H1 (cell line): ENCODE data around the gene ARHGAP24. TPM values are rescaled to one million over a fixed set of nuclear protein-coding genes. Genes with fewer than 3 reads are reported as not detected.

ENCODE experiments used
- CTCF ChIA-PET: fragments of 300-600 bp; sonication (Branson Sonifier 250); formaldehyde crosslinking; loops from one replicate; lab custom pipeline; 2021; ENCODE audit not compliant: partially characterized antibody; lab: Charles Lee
- POLR2A ChIA-PET: fragments of 300-600 bp; sonication (Branson Sonifier 250); formaldehyde crosslinking; loops from one replicate; lab custom pipeline; 2021; ENCODE audit warnings: inconsistent platforms; ENCODE audit not compliant: partially characterized antibody; lab: Charles Lee
- DNase-seq, 2 experiments: peaks; one replicate each; pipeline versions ENCODE4 v3.0.0 to v3.0.0-alpha.2; 2010 to 2022; ENCODE audit warnings: low spot score in 2 of 2, low read depth in 1 of 2, mixed read lengths in 1 of 2
- FAIRE-seq: peaks from 2 replicates; lab custom pipeline; 2011; peaks lifted over from hg19 to GRCh38; lab: Jason Lieb, UNC
- H2AFZ ChIP-seq: 2 replicates; pipeline ENCODE4 v1.8.1; 2012; ENCODE audit warnings: low read length, inconsistent platforms
- H2AK5ac ChIP-seq: 2 replicates; pipeline ENCODE4 v1.6.1; 2013; ENCODE audit warnings: low read depth, low read length
- H2BK120ac ChIP-seq: replicated peaks from 2 replicates; pipeline ENCODE3; 2013; ENCODE audit warnings: low read depth, low read length, inconsistent platforms
- H2BK12ac ChIP-seq: 2 replicates; pipeline ENCODE4 v1.6.1; 2013; ENCODE audit warnings: low read depth, low read length
- H2BK15ac ChIP-seq: 2 replicates; pipeline ENCODE4 v1.6.1; 2013; ENCODE audit warnings: low read length
- H2BK20ac ChIP-seq: 2 replicates; pipeline ENCODE4 v1.6.1; 2013; ENCODE audit warnings: low read length
- H2BK5ac ChIP-seq: 2 replicates; pipeline ENCODE4 v1.6.1; 2013; ENCODE audit warnings: low read depth, low read length
- H3K14ac ChIP-seq: 2 replicates; pipeline ENCODE4 v1.6.1; 2013; ENCODE audit warnings: inconsistent platforms; ENCODE audit not compliant: insufficient read length
- H3K18ac ChIP-seq: 2 replicates; pipeline ENCODE4 v1.6.1; 2013; ENCODE audit warnings: low read length; ENCODE audit errors: extremely low read depth
- H3K23ac ChIP-seq: 2 replicates; pipeline ENCODE4 v1.6.1; 2013; ENCODE audit warnings: inconsistent platforms; ENCODE audit not compliant: insufficient read length
- H3K23me2 ChIP-seq: 2 replicates; pipeline ENCODE4 v1.6.1; 2013; ENCODE audit warnings: low read depth, low read length
- H3K27ac ChIP-seq: 2 replicates; pipeline ENCODE4 v1.6.1; 2011; ENCODE audit warnings: low read depth, low read length, inconsistent platforms
- H3K27me3 ChIP-seq, 4 experiments: replicated peaks in 1 of 4; 1 replicate in 1 of 4; 2 replicates in 3 of 4; pipeline versions ENCODE4 v1.6.1 to v1.8.1; 2011 to 2013; ENCODE audit warnings: low read length in 3 of 4, mild to moderate bottlenecking in 3 of 4, inconsistent platforms in 2 of 4, mixed read lengths in 2 of 4, moderate library complexity in 1 of 4; ENCODE audit not compliant: control insufficient read depth in 3 of 4, insufficient read depth in 3 of 4; ENCODE audit errors: extremely low read depth in 1 of 4
- H3K36me3 ChIP-seq, 4 experiments: 2 replicates each; pipeline versions ENCODE4 v1.6.1 to v1.8.1; 2011 to 2013; ENCODE audit warnings: mild to moderate bottlenecking in 4 of 4, low read length in 3 of 4, moderate library complexity in 2 of 4, control low read depth in 1 of 4, inconsistent platforms in 1 of 4; ENCODE audit not compliant: insufficient read depth in 4 of 4, control insufficient read depth in 2 of 4
- H3K4ac ChIP-seq: replicated peaks from 2 replicates; pipeline ENCODE3; 2013; ENCODE audit warnings: low read length, low read depth, mixed read lengths, inconsistent platforms; ENCODE audit not compliant: insufficient read length
- H3K4me1 ChIP-seq, 4 experiments: replicated peaks in 1 of 4; 1 replicate in 1 of 4; 2 replicates in 3 of 4; pipeline versions ENCODE4 v1.6.1 to v1.8.1; 2011 to 2013; ENCODE audit warnings: low read length in 3 of 4, inconsistent platforms in 2 of 4, mixed read lengths in 1 of 4; ENCODE audit not compliant: insufficient read depth in 4 of 4, control insufficient read depth in 3 of 4
- H3K4me2 ChIP-seq, 2 experiments: 2 replicates each; pipeline versions ENCODE4 v1.6.1 to v1.8.1; 2011 to 2013; ENCODE audit warnings: low read depth in 2 of 2, low read length in 2 of 2, control low read depth in 1 of 2, inconsistent platforms in 1 of 2, mild to moderate bottlenecking in 1 of 2; ENCODE audit not compliant: insufficient read depth in 1 of 2
- H3K4me3 ChIP-seq, 4 experiments: fragments of 200-600, 300-600 bp in 1 of 4; sonication (generic), shearing (Covaris generic), sonication (Bioruptor Twin) in 1 of 4; 2 replicates each; pipeline versions ENCODE4 v1.5.1 to v1.8.1; 2011 to 2016; ENCODE audit warnings: low read length in 4 of 4, low read depth in 3 of 4, control low read depth in 2 of 4, inconsistent platforms in 2 of 4, mild to moderate bottlenecking in 2 of 4, mixed read lengths in 1 of 4, moderate library complexity in 1 of 4; ENCODE audit not compliant: insufficient read depth in 2 of 4; ENCODE audit errors: extremely low read depth in 1 of 4
- H3K56ac ChIP-seq: replicated peaks from 2 replicates; pipeline ENCODE3; 2013; ENCODE audit warnings: low read depth, mild to moderate bottlenecking, mixed read lengths, low read length, inconsistent platforms; ENCODE audit not compliant: insufficient read length
- H3K79me1 ChIP-seq: 2 replicates; pipeline ENCODE4 v1.6.1; 2013; ENCODE audit warnings: low read depth, low read length, control low read depth
- H3K79me2 ChIP-seq, 2 experiments: 2 replicates each; pipeline versions ENCODE4 v1.6.1 to v1.8.1; 2012 to 2013; ENCODE audit warnings: low read length in 2 of 2, mild to moderate bottlenecking in 2 of 2, inconsistent platforms in 1 of 2; ENCODE audit not compliant: insufficient read depth in 2 of 2, control insufficient read depth in 1 of 2
- H3K9ac ChIP-seq, 4 experiments: replicated peaks in 1 of 4; 1 replicate in 1 of 4; 2 replicates in 3 of 4; pipeline versions ENCODE4 v1.6.1 to v1.8.1; 2011 to 2013; ENCODE audit warnings: low read depth in 3 of 4, low read length in 3 of 4, control low read depth in 2 of 4, mild to moderate bottlenecking in 2 of 4, moderate library complexity in 2 of 4, inconsistent platforms in 1 of 4; ENCODE audit errors: extremely low read depth in 1 of 4
- H3K9me3 ChIP-seq, 2 experiments: 2 replicates each; pipeline versions ENCODE4 v1.6.1 to v1.8.1; 2012 to 2013; ENCODE audit warnings: mild to moderate bottlenecking in 2 of 2, moderate library complexity in 2 of 2, control low read depth in 1 of 2, inconsistent platforms in 1 of 2, low read depth in 1 of 2, low read length in 1 of 2, mixed read lengths in 1 of 2; ENCODE audit not compliant: insufficient read depth in 2 of 2
- H4K20me1 ChIP-seq, 2 experiments: replicated peaks in 1 of 2; 2 replicates each; pipeline versions ENCODE3 to v1.8.1; 2011 to 2013; ENCODE audit warnings: inconsistent platforms in 2 of 2, low read length in 2 of 2, mild to moderate bottlenecking in 1 of 2; ENCODE audit not compliant: insufficient read depth in 2 of 2, control insufficient read depth in 1 of 2
- H4K5ac ChIP-seq: 2 replicates; pipeline ENCODE4 v1.6.1; 2013; ENCODE audit warnings: low read length, low read depth, mixed read lengths, inconsistent platforms; ENCODE audit not compliant: insufficient read length
- H4K8ac ChIP-seq: 2 replicates; pipeline ENCODE4 v1.8.0; 2013; ENCODE audit warnings: mild to moderate bottlenecking, moderate library complexity, low read length, inconsistent platforms; ENCODE audit not compliant: insufficient read depth; ENCODE audit errors: extremely low read depth
- H4K91ac ChIP-seq: replicated peaks from 2 replicates; pipeline ENCODE3; 2013; ENCODE audit warnings: low read length, mixed read lengths, inconsistent platforms; ENCODE audit not compliant: insufficient read length
- EZH2 ChIP-seq: fragments of 200-600 bp; sonication (generic); IDR thresholded peaks from 2 replicates; pipeline ENCODE4 v1.7.1; 2012; ENCODE audit warnings: low read depth, mild to moderate bottlenecking, moderate library complexity, low read length, inconsistent platforms; ENCODE audit not compliant: severe bottlenecking
- POU5F1 ChIP-seq: IDR thresholded peaks from 2 replicates; pipeline ENCODE4 v1.6.1; 2011; ENCODE audit warnings: low read depth, mild to moderate bottlenecking, low read length, moderate library complexity
- RAD21 ChIP-seq, 2 experiments: IDR thresholded peaks in 1 of 2; conservative IDR thresholded peaks in 1 of 2; 2 replicates each; pipeline ENCODE4 v1.6.1; 2011; ENCODE audit warnings: low read depth in 2 of 2, low read length in 2 of 2, improper control_type of control experiment in 1 of 2, inconsistent platforms in 1 of 2, mild to moderate bottlenecking in 1 of 2, moderate library complexity in 1 of 2
- WGBS, 2 experiments: shearing (Covaris generic) in 1 of 2; methylation state at CpG; one replicate each; pipeline versions ENCODE4 v1.1.6 to v1.1.7; 2013 to 2015; ENCODE audit warnings: low lambda C conversion rate in 2 of 2, mixed read lengths in 2 of 2, inconsistent platforms in 1 of 2, low coverage in 1 of 2, missing lambda C conversion rate in 1 of 2; ENCODE audit not compliant: insufficient replicate concordance in 2 of 2, insufficient coverage in 1 of 2, insufficient read length in 1 of 2; ENCODE audit errors: extremely low coverage in 1 of 2, missing lambda C conversion rate in 1 of 2; 5-methylcytosine and 5-hydroxymethylcytosine counted together
- polyA plus RNA-seq, 7 experiments: library from polyadenylated mRNA; depleted of rRNA in 3 of 7; stranded (reverse) in 5 of 7; unstranded in 2 of 7; fragments of >200 nt in 5 of 7; fragments of 200-250 nt in 2 of 7; gene quantifications; 1 replicate in 5 of 7; 2 replicates in 1 of 7; 4 replicates in 1 of 7; pipeline versions ENCODE4 v1.2.1 to v1.2.3, GENCODE V29; 2011 to 2013; ENCODE audit warnings: missing spikeins in 2 of 7, mixed read lengths in 2 of 7
- total RNA-seq: library from RNA; stranded (reverse); fragmentation: NEBNext Ultra II Directional; extraction: Animal tissue kit (Norgen Biotek cat#: 25700); gene quantifications from 2 replicates; pipeline ENCODE4 v1.2.1, GENCODE V29; 2021

ARHGAP24 gene
- total and polyA plus RNA-seq, 2 of the 8 experiments (the other 6 are each of a cell fraction or from before 2014, with no cell fraction given) = 0.08 to 0.50 TPM

DNA sequence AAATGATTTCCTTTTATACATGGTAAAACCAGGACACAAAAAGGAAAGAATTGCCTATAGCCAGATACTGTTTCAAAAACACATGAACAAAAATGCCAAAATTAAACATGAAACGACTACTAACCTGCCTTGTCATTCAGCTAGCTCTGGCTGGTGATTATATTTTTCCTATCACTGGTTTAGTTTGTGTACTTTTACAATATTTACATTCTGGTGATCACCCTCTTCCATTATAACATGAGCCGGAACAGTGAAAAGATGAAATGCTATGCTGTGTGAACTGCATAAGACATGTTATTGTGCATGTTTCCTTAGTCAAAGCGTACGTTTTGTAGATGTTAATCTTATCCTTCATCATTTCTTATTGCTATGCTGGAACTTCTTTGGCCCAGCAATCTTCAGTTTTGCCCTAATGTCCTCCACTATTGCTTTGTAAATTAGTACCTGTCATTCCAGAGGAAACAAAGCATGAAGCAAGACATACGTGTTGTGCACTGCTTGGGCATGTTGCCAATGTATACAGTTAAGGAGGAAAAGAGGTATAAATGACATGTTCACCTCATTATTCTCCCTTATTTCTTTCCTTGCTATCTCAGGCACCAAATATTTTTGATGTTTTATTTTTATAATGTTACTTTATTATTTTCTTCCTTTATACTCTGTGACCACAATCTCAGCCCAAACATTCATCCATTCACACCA is 386.3 kb downstream of the ARHGAP24 start:
- H2AK5ac ChIP-seq = no peak overlapping the region
- H4K5ac ChIP-seq = no peak overlapping the region
- no peaks in the 10 kb centered on the region for H3K79me2 ChIP-seq
- 93% methylated on average over 5 of the region's 5 CpGs; no CpG with 5 or more reads in 1 of the 2 experiments for WGBS, 2 experiments
- H4K91ac ChIP-seq = no peak overlapping the region
- H3K9me3 ChIP-seq = no peaks in the 10 kb centered on the region
- H4K8ac ChIP-seq = no peak overlapping the region
- H3K4me2 ChIP-seq = no peak overlapping the region
- H3K79me1 ChIP-seq = no peaks in the 10 kb centered on the region
- no peaks in the 10 kb centered on the region for H3K27me3 ChIP-seq
- no peak for DNase-seq
- H3K4me3 ChIP-seq = no peak overlapping the region
- H3K4ac ChIP-seq = no peak overlapping the region
- H3K14ac ChIP-seq = no peak overlapping the region
- no peaks in the 10 kb centered on the region for H3K4me1 ChIP-seq
- H3K18ac ChIP-seq = no peak overlapping the region
- H3K23ac ChIP-seq = no peak overlapping the region
- H2BK120ac ChIP-seq = no peak overlapping the region
- no peak overlapping the region for H2BK12ac ChIP-seq
- H2AFZ ChIP-seq = no peak overlapping the region
- H2BK5ac ChIP-seq = no peak overlapping the region
- POLR2A ChIA-PET = no interaction called here
- TF ChIP-seq EZH2 = no peak
- no peak for TF ChIP-seq RAD21 (IDR thresholded peaks at IDR 0.05 in 1 of 2, conservative IDR thresholded peaks at IDR 0.05 in 1 of 2; ENCODE audit: low read depth in 2 of 2, low read length in 2 of 2)
- no peak for TF ChIP-seq POU5F1
- TF ChIP-seq, all 59 proteins: peak for 0
- Histone ChIP-seq H3K27ac (no peak overlapping the region), H2BK20ac (no peak overlapping the region), H3K23me2 (no peaks in the 10 kb centered on the region), H3K9ac (no peak overlapping the region), H2BK15ac (no peak overlapping the region), H3K36me3 (no peaks in the 10 kb centered on the region), H4K20me1 (no peaks in the 10 kb centered on the region), H3K56ac (no peak overlapping the region)
- CTCF ChIA-PET = no interaction called here
- no peak for FAIRE-seq
